Jurkat, Clone E6-1 (cell line): ENCODE results near the gene CALHM3.

Experiments
- DNase-seq: peaks from one replicate; pipeline ENCODE4 v3.0.0-alpha.2; 2011; ENCODE audit warnings: low read depth, low spot score
- H3K4me3 ChIP-seq: 2 replicates; pipeline ENCODE4 v1.5.1; 2011; ENCODE audit warnings: mild to moderate bottlenecking, low read length, control low read depth, moderate library complexity

Gene CALHM3

DNA sequence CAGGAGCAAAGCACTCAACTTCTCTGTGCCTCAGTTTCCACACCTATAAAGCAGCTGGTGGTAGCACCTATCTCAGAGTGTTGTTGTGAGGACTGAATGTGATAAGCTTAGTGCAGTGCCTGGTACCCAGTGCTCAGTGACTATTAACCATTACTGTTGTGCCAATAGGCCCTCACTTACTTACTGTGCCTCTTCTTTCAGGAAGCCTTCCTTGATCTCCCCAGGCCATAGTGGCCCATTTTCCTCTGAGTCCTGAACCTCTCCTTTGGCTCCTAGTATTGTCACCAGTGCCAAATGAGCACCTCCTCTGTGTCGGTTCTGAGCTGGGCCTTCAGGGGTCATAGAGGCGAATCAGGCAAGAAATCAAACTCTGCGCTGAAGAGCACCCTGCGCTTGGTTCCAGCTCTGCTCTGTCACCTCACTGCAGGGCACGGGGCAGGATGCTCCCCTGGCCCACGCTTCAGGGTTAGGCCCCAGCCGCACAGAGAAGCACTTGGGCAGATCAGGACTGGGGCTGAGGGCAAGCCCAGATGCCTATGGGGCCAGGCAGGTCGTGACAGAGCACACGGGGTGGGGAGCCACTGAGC, 22.9 kb downstream of the CALHM3 start:
- no peak for DNase-seq

DNA sequence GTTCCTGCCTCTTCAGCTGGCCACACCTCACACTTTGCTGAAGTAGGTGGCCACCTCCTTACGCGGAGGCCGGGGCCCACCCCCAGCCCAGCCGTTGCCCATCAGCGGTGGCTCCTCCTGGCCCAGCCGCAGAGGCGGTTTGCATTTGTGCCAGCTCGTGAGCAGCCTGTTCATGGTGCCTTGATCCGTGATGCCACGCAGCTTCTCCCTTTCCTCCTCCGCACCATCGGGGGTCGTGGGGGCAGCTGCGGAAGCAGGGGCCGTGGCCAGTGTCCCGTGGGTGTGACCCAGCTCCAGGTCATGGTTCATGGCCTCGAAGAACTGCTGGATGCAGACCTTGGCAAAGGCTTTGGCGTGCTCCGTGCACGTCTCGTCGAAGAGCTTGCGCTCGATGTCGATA, 23.8 kb downstream of the CALHM3 start:
- no peak for DNase-seq
- H3K4me3 ChIP-seq = no peak overlapping the region

More for the DNA sequence above, 22.9 kb downstream of the CALHM3 start:
- no peak overlapping the region for H3K4me3 ChIP-seq

DNA sequence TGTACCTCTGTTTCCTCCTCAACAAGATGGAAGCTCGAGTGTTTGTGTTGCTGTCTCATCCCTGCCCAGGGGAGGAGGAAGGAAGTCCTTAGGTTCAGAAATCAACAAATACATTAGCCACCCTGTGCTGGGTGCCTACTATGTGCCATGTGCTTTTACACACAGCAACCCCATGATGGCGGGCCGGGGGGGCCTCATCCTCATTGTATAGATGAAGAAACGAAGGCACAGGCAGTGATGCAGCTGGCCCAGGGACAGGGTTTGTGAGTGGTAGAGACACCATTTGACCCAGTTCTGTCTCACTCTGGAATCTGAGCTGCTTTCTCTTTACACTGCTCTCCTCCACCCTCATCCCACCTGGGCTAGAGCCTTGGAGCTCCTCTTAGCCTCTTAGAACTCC, 25.0 kb downstream of the CALHM3 start:
- no peak overlapping the region for H3K4me3 ChIP-seq
- DNase-seq = no peak

DNA sequence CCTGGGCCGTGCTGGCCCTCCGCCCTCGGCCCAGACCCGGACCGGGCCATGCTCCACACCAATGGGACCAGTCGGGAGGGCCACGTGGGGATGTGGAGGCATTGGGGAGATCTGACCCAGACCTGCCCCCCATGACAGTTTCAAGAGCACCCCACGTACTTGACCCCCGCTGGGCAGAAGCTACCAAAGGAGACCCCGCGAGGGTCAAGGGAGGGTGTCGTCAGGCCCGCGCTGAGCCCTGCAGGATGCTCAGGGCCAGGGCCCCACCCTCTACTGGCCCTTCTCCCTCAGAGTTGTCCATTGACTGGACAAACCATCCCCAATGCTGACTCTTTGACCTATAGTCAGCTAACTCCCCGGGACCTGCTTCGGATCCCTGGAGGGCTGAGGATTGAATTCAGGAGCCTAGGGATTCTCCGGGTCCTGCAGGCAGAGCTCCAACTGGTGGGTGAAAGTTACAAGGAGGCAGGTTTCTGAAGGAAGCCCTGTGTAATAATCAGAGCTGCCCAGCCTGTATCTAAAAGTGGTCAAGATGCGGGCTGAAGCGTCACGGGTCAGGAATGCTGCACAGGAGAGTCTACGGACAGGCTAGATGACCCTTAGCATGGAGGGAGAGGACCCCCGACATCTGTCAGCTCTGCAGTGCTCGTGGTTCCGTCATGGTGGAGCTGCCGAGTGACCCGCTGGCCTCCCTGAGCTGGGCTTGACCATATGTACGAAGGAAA, 26.4 kb downstream of the CALHM3 start:
- DNase-seq = no peak
- H3K4me3 ChIP-seq = no peak overlapping the region

DNA sequence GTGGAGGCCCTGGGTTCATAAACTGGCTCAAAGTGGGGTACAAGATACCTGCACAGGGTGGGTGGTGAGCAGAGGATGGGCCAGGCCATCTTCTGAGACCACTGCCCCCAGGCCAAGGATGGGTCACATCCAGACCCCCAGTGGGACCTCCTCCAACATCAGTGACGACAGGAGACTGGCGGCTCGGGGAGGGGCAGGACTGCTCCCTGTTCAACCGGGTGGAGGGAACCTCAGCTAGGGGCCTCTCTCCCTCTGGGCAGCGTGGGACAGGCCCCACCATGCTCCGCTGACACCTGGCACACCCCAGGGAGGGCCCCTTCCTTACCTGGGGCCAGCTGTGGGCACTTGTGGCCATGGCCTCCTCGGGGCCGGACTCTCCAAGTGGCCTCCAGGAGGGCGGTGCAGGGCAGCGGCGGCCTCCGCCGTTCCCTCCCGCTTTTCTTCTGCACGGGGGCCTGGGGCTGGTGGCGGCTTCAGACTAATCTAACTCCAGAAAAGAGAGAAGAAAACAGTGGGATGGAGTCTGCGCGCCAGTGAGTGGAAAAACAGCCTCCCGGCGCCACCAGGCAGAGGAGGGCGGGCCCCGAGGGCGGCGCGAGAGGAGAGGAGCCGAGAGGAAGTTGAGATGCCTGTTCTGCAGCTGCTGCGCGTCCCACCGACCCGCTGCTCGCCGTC, 27.1 kb downstream of the CALHM3 start, which contains the start of gene CALHM2:
Gene CALHM2 (minus strand): TSS at position 540 of the 675 bp plus-strand sequence. CDS start 2,429 bp downstream, outside the sequence.
- no peak for DNase-seq
- H3K4me3 ChIP-seq = no peak within 1 kb of the TSS

DNA sequence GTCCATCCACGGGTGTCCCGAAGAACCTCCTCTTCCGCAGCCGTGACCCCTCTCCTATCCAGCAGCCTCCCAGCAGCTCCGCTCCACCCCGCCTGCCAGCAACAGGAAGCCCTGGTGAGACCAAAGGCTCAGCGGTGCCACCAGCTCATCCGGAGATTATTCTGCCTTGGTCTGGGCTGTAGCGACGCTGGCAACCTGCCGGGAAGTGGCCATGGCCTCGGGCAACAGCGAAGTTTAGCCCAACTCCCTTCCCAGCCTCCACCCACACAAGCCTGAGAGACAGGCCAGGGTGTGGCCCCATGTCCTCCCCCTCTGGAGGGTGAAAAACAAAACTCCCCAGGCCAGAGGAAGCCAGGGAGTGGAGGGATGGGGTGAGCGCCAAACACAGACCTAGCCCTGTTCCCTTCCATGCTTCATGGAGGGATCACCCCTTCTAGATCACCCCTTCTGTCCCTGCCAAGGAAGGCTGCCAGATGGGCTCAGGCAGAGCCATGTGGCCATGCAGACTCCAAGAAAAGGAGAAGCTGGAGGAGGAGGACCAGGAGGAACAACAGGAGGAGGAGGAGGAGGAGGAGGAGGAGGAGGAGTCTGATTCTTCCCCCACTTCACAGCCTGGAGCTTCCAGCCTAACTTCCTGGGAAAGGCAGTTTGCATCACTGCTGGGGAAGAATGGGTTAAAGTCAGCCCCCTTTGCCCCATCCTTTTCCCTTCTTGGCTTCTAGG, 27.8 kb downstream of the CALHM3 start:
- H3K4me3 ChIP-seq = no peak overlapping the region
- DNase-seq = peak; percentile 4

DNA sequence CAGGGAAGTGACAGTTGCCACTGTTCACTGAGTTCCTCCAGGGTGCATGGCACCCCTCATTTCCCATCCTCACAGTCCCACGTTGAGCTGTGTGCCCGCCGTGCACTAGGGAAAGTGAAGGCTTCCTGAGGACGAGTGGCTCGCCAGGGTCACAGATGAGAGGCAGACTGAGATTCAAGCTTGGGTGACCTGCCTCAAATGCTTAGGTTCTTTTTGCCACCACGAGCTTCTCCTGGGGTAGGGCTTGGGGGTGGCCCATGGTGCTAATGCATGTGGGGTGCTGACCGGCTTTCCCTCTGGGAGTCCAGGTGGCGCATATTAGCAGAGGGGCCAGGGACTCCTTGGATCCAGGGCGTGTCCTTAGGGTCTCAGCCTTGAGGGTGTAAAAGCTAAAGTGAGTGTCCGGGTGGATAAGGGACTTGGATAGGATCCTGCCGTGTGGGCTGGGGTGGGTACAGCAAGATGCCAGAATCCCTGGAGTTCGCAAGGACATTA, 28.8 kb downstream of the CALHM3 start:
- no peak overlapping the region for H3K4me3 ChIP-seq
- DNase-seq = no peak

DNA sequence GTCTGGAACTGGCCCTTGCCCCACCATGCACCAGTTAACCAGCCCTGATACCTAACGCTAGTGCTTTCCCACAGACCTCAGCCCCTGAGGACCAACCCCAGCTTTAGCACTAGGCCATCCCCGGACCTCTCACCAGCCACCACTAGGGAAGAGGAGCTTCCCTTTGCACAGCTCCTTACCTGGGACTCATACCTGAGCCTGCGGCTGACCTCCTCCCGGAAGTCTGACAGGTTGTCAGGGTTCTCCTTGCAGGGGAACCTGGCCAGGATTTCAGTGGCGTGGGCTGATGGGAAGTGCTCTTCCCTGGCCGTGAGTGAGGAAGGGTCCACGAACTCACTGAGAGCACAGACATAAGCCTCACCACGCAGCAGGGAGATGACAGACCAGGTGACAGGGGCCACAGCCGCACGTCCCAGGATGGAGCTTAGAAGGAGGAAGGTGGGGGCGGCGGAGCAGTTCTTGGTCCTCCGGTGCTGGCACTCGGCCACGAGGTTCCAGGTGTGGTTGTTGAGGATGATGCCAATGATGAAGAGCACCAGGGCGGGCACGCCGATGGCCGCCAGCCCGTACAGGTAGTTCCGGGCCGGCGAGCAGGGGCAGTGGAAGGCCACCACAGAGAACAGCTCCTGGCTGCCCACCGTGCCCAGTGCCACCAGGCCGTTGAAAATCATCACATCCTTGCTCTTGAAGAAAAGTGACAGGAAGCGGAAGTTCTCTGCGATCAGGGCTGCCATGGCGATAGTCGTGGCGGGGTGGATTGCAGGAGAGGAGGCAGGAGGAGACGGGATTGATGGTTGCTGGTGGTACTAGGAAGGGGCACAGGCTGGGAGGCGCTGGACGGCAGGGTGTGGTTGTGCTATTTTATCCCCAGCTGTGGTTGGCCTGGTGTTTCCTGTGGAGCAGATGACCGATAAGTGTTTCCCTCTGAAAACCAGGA, 29.6 kb downstream of the CALHM3 start:
- H3K4me3 ChIP-seq = no peak overlapping the region
- no peak for DNase-seq

DNA sequence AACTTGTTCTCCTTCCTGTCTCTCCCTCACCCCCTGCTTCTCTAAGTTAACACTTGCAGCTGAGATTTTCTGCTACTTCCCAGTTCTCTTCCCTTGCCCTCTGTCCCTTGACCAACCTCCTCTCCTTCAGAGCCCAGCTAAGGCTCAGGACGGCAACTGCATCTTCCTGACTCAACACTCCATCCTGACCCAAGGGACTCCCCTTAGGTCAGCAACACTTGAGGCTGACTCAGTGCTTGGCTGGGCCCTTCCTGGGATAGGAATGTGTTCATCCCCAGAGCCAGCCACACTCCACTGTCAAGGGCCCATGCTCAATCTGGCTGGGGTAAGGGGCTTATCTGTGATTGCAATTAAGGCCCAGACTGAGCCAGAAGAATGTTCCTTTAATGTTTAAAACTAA, 30.3 kb downstream of the CALHM3 start:
- no peak for DNase-seq
- no peak overlapping the region for H3K4me3 ChIP-seq

DNA sequence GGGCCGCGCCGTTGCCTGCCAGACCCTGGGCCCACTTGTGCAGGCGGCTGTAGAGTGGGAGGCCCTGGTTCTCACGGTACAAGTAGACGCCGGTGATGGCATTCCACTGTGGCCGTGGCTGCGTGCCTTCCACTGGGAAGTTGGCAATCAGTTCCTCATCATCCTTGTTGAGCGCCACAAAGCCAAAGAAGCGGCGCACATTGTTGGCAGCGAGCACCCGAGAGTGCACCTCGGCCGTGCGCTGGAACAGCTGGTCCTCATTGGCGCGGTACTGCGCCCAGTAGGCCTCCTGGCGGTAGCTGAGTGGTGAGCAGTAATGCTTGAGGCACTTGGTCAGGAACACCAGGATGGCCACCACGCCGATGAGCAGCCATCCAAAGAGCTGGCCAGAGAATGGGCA, 31.9 kb downstream of the CALHM3 start:
- no peak overlapping the region for H3K4me3 ChIP-seq

DNA sequence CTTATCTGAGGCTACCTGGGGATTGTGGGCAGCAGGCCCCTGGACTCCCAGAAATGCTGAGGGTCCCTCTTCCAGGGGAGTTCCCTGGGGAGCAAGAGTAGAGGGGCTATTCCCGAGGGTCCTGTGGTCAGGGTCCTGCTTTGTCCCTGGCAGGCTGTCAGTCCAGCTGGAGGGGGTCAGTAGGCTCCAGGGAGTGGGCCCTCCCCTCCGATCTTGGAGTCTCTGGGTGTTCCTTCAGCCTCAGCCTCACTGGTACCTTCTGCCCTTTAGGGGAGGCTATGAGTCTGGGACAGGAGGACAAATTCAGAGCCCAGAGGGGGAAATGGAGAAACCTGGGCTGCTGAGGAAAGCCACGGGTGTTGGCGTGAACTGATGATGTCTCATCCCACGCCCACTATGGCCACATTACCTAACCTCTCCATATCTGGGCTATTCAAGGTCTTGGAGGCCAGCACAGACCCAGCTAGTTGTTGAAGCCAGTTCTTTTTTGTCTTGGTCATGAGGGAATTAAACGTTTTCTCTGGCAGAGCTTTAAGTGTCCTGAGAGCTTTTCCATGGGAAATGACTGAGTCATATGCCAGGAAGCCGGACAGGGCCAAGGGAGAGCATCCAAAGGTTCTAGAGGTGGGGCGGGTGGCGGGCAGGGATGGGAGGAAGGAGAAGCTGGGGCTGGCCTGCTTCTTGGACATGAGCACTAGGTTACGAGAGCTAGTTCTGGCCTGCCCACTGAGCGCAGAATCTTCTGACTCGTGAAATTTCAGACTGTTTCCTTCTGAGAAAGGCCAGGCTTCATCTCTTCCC, 33.1 kb downstream of the CALHM3 start:
- DNase-seq = no peak
- H3K4me3 ChIP-seq = no peak overlapping the region

More for the DNA sequence above, 31.9 kb downstream of the CALHM3 start:
- no peak for DNase-seq

DNA sequence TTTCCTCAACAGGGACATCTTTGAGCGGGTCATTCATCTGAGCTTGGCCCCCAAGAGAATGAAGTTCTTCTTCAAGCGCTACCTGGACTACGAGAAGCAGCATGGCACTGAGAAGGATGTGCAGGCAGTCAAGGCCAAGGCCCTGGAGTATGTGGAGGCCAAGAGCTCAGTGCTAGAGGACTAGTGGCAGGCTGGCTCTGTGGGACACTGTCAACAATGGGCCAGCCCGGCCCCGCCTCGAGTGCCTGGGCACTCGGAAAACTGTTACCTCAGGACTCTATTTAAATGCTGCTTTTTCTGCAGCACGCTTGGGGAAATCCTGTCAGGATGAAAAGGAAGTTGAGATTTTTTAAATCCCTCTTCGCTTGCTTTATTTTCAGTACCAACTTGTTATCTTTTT, 33.7 kb downstream of the CALHM3 start:
- DNase-seq = no peak

DNA sequence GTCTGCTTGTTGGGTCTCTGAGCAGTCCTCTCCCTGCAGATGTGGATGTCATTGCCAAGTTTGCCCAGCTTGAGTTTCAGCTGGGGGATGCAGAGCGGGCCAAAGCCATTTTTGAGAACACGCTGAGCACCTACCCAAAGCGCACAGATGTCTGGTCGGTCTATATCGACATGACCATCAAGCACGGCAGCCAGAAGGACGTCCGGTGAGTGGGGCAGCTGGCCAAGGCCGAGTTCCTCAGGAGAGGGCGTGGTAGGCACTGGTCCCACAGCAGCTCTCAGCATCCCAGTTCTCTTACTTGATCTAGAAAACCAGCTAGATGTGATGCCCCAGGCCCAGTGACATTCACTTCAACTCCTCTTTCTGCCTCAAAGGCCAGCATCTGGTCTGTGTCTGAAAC, 34.6 kb downstream of the CALHM3 start:
- DNase-seq = no peak
- no peak overlapping the region for H3K4me3 ChIP-seq

More for the DNA sequence above, 33.7 kb downstream of the CALHM3 start:
- no peak overlapping the region for H3K4me3 ChIP-seq

DNA sequence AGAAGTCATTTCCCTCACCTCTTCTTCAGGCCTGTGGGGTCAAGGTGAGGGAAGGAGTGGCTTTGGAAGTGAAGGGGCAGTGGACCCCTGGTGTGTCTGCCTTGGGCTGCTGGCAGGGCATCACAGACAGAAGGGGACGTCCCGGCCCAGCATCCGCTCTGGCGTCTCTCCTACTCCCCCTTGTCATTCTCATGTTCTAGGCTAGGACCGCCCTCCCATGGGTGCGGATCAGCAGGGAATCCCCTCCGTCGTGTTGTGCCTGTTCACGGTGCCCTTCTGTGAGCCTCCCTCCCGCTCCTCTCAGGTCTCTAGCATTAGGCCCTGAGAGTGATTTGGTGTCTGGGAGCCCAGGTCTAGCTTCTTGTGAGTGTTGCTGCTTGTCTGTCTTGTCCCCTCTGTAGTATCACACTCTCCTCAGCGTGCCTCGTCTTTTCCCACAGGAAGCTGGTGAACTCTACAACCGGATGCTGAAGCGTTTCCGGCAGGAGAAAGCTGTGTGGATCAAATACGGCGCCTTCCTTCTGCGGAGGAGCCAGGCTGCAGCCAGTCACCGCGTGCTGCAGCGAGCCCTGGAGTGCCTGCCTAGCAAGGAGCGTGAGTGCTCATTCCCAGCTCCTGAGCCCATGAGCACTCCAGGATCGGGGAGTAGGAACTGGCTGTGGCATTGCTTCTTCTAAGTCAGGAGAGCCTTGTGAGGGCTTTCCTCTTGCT, 35.4 kb downstream of the CALHM3 start:
- DNase-seq = no peak
- H3K4me3 ChIP-seq = no peak overlapping the region

DNA sequence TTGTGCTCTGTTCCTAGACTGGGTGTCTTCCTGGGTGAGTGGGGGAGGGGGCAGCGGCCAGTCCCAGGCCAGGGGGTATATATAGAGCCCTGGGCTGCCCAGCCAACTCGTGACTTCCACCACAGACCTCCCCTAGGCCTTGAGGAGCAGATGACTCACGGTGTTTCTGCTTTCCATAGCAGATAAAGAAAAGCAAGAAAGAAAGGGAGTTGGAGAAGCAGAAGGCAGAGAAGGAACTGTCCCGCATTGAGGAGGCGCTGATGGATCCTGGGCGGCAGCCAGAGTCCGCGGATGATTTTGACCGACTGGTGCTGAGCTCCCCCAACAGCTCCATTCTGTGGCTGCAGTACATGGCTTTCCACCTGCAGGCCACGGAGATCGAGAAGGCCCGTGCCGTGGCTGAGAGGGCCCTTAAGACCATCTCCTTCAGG, 37.0 kb downstream of the CALHM3 start:
- no peak overlapping the region for H3K4me3 ChIP-seq
- DNase-seq = no peak

DNA sequence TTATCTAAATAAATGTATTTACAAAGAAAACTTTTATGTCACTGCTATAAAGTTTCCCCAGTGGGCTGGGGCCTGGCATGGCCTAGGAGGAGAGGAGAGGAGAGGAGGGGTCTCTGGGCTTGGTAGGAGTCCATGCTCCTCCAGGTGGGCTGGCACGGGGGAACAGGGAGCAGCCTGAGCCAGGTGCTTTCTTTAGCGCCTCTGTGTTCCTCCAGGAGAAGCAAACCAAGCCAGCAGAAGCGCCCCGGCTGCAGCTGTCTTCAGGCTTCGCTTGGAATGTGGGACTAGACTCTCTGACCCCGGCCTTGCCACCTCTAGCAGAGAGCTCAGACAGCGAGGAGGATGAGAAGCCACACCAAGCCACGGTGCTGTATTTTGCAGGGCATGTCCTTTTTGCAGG, 37.4 kb downstream of the CALHM3 start:
- no peak for DNase-seq
- no peak overlapping the region for H3K4me3 ChIP-seq

DNA sequence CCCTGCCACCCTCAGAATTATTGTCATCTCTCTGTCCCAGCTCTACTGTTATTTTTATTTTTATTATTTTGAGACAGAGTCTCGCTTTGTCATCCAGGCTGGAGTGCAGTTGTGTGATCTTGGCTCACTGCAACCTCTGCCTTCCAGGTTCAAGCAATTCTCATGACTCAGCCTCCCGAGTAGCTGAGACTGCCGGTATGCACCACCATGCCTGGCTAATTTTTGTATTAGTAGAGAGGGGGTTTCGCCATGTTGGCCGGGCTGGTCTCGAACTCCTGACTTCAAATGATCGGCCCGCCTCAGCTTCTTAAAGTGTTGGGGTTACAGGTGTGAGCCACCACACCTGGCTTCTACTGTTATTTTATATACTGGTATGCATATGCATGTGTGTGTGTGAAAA, 37.8 kb downstream of the CALHM3 start:
- H3K4me3 ChIP-seq = no peak overlapping the region
- DNase-seq = no peak
